Measurements from ENCODE around the gene C13orf42. TPM values are rescaled to one million over a fixed set of nuclear protein-coding genes. Genes with fewer than 3 reads are reported as not detected.

Gene C13orf42
- total and polyA plus RNA-seq, 10 of the 15 experiments (the other 5 are each of a cell fraction or from before 2014, with no cell fraction given): not detected

DNA sequence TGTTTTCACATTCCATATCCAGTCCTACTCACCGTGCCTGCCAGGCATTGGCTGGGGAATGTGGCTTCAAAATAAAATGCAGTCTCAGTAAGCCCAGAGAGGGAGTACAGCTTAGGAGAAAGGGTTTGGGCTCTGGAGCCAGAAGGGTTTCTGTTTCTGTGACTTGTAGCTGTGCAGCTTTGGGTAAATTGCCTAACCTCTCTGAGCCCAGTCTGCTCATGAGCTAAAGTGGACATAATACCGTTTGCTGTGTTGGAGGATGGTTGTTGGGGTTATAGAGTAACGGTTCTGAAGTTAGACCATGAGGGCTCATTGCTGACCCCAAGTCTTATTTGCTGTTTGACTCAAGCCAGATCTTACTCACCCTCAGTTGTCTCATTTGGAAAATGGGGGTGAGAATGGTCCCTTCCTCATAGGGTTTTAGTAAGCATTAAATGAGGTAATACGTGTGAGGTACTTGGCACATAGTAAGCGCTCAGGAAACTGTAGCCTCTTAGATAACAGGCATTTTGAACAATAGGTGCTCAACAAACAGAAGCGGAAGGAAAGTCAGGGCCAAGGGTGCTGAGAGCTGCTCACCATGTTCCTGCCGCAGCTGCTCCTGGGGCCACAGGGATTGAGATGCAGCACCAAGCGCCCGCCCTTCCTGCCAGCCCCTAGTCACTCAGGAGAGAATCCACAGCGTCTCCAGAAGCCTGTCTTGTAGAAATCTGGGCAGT lies 45.5 kb downstream of the C13orf42 start:
- intact Hi-C loops (cut with micrococcal nuclease; ENCODE audit: unreplicated experiment): loop anchor here (5.0 to 10.0 kb wide), 2 partner anchors 263 to 551 kb away; no protein-coding TSS in a partner anchor
- ChIA-PET CTCF (interaction anchor here (1.1 to 1.3 kb wide), 3 partner anchors 9 to 1089 kb away, joined by 3 to 5 read pairs (median 4); no protein-coding TSS in a partner anchor), POLR2A (no interaction called here), SMC1A (ENCODE audit: uncharacterized antibody, unreplicated experiment) (interaction anchor here (0.5 kb wide), 1 partner anchor 959 kb away, joined by 3 read pairs; the partner anchor contains the start of gene UTP14C), RAD21 (ENCODE audit: unreplicated experiment) (interaction anchor here (1.3 to 2.1 kb wide), 2 partner anchors 1088 to 1089 kb away, joined by 3 to 5 read pairs; no protein-coding TSS in a partner anchor)
- Histone ChIP-seq H3K27me3 (replicated peaks in 1 of 2; ENCODE audit: control insufficient read depth in 2 of 2, insufficient read depth in 2 of 2, low read length in 1 of 2) (no peaks in the 10 kb centered on the region; a peak in 3 of 4 replicates), H3K4me2 (ENCODE audit: control insufficient read depth, insufficient read depth) (no peak overlapping the region), H3K9ac (ENCODE audit: control insufficient read depth, insufficient read depth, low read length) (no peak overlapping the region), H3K4me1 (ENCODE audit: control insufficient read depth, insufficient read depth, low read length) (no peaks in the 10 kb centered on the region), H3K79me2 (ENCODE audit: control insufficient read depth, insufficient read depth, low read length) (no peaks in the 10 kb centered on the region), H3K4me3 (no peak overlapping the region), H3K36me3 (ENCODE audit: control insufficient read depth in 2 of 2, insufficient read depth in 2 of 2, low read length in 1 of 2) (no peaks in the 10 kb centered on the region), H2AFZ (ENCODE audit: control insufficient read depth, low read depth, low read length) (no peak overlapping the region), H3K27ac (ENCODE audit: control insufficient read depth, insufficient read depth) (no peak overlapping the region), H3K9me3 (replicated peaks; ENCODE audit: control insufficient read depth, insufficient read depth, low read length) (no peaks in the 10 kb centered on the region), H4K20me1 (ENCODE audit: control insufficient read depth, insufficient read depth) (no peaks in the 10 kb centered on the region)
- no peak for FAIRE-seq
- no peak for ATAC-seq
- DNase-seq (ENCODE audit: low read depth, low spot score): no peak
- BruUV-seq (replicated peaks): no TSS peak
- TF ChIP-seq ZNF622 (IDR thresholded peaks at IDR 0.05) (no peak), TCF12 (IDR thresholded peaks at IDR 0.05; ENCODE audit: low read depth, low read length) (no peak), CREB1 (IDR thresholded peaks at IDR 0.05; ENCODE audit: low read depth) (no peak), IRF4 (IDR thresholded peaks at IDR 0.05; ENCODE audit: low read depth, low read length) (no peak)
- TF ChIP-seq, protein P1, sequence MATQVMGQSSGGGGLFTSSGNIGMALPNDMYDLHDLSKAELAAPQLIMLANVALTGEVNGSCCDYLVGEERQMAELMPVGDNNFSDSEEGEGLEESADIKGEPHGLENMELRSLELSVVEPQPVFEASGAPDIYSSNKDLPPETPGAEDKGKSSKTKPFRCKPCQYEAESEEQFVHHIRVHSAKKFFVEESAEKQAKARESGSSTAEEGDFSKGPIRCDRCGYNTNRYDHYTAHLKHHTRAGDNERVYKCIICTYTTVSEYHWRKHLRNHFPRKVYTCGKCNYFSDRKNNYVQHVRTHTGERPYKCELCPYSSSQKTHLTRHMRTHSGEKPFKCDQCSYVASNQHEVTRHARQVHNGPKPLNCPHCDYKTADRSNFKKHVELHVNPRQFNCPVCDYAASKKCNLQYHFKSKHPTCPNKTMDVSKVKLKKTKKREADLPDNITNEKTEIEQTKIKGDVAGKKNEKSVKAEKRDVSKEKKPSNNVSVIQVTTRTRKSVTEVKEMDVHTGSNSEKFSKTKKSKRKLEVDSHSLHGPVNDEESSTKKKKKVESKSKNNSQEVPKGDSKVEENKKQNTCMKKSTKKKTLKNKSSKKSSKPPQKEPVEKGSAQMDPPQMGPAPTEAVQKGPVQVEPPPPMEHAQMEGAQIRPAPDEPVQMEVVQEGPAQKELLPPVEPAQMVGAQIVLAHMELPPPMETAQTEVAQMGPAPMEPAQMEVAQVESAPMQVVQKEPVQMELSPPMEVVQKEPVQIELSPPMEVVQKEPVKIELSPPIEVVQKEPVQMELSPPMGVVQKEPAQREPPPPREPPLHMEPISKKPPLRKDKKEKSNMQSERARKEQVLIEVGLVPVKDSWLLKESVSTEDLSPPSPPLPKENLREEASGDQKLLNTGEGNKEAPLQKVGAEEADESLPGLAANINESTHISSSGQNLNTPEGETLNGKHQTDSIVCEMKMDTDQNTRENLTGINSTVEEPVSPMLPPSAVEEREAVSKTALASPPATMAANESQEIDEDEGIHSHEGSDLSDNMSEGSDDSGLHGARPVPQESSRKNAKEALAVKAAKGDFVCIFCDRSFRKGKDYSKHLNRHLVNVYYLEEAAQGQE (IDR thresholded peaks at IDR 0.05; ENCODE audit: low read depth, low read length): no peak
- TF ChIP-seq, protein P2, sequence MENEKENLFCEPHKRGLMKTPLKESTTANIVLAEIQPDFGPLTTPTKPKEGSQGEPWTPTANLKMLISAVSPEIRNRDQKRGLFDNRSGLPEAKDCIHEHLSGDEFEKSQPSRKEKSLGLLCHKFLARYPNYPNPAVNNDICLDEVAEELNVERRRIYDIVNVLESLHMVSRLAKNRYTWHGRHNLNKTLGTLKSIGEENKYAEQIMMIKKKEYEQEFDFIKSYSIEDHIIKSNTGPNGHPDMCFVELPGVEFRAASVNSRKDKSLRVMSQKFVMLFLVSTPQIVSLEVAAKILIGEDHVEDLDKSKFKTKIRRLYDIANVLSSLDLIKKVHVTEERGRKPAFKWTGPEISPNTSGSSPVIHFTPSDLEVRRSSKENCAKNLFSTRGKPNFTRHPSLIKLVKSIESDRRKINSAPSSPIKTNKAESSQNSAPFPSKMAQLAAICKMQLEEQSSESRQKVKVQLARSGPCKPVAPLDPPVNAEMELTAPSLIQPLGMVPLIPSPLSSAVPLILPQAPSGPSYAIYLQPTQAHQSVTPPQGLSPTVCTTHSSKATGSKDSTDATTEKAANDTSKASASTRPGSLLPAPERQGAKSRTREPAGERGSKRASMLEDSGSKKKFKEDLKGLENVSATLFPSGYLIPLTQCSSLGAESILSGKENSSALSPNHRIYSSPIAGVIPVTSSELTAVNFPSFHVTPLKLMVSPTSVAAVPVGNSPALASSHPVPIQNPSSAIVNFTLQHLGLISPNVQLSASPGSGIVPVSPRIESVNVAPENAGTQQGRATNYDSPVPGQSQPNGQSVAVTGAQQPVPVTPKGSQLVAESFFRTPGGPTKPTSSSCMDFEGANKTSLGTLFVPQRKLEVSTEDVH (IDR thresholded peaks at IDR 0.05; ENCODE audit: low read depth, partially characterized antibody): no peak
- in situ Hi-C loops (cut with MboI): loop anchor here (10.0 to 25.0 kb wide), 2 partner anchors 981 to 1403 kb away; no protein-coding TSS in a partner anchor
- 27% methylated on average over 10 of the region's 10 CpGs for WGBS (ENCODE audit: insufficient coverage, insufficient replicate concordance, low lambda C conversion rate, missing lambda C conversion rate)

Data from GM12878 (cell line).